CD4-positive, alpha-beta T cell treated with Interleukin-17A for 4 hours (primary cell): ENCODE data around the gene UNC119B.
"Not testable (repeated sequence)": the region's sequence is repeated elsewhere in the genome, so short reads cannot be mapped to it uniquely, and the experiment has no call there.

Experiments used
- DNase-seq: peaks from one replicate; pipeline ENCODE4 v3.0.0-alpha.2; 2020; ENCODE audit warnings: mixed read lengths

Gene UNC119B

DNA sequence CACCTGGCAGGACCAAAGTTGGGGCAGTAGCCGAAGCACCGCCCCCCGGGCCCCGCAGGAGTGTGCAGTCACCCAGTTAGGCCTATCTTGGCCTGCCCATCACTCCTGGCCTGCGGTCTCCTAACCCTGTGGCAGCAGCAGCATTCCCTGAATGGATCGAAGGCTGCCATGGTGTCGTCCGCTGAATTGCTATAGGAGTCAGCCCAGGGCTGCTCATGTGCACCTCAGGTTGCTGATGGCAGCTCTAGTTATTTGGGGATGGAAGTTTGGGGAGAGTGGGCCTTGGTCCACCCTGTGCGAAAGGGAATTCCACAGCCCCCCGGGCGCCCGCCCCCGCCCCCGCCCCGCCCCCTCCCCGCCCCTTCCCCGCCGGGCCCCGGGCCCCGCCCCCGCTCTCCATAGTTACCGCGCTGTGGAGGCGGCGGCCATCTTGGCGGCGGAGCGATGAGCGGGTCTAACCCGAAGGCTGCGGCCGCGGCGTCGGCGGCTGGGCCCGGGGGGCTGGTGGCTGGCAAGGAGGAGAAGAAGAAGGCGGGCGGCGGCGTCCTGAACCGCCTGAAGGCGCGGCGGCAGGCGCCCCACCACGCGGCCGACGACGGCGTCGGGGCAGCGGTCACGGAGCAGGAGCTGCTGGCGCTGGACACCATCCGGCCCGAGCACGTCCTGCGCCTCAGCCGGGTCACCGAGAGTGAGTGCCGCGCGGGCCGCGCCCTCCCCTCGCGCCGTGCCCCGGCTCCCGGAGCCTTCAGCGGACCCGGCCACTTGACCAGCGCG, at the start of gene UNC119B:
Gene UNC119B, plus strand, starts transcription at position 428 of the 774 bp plus-strand sequence. Its CDS starts 17 bp downstream, at position 445.
- peak; percentile 84 for DNase-seq

DNA sequence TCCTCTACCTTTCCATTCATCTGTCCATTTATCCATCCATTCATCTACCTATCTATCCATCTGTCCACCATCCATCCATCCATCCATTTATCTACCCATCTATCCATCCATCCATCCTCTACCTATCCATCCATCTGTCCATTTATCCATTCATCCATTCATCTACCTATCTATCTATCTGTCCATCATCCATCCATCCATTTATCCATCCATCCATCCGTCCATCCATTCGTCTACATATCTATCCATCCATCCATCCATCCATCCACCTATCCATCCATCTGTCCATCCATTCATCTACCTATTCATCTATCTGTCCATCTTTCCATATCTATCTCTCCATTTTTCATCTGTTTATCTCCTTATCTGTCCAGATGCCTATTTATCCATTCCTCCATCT, 48.8 kb upstream of the UNC119B start:
- no peak for DNase-seq

DNA sequence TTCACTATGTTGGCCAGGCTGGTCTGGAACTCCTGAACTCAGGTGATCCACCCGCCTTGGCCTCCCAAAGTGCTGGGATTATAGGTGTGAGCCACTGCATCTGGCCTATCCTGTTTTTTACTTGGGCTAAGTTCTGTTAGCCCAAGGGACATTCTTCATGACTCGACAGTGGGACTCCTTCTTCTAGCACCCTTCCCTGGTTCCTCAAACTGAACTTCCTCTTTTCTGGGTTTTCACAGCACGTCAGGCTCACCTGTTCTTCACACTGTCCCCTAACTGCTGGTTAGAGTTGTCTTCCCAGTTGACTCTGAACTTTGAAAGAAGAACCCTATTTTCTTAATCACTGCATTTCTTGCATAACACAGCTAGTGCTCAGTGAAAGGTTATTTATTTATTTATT, 47.4 kb upstream of the UNC119B start:
- no peak for DNase-seq

DNA sequence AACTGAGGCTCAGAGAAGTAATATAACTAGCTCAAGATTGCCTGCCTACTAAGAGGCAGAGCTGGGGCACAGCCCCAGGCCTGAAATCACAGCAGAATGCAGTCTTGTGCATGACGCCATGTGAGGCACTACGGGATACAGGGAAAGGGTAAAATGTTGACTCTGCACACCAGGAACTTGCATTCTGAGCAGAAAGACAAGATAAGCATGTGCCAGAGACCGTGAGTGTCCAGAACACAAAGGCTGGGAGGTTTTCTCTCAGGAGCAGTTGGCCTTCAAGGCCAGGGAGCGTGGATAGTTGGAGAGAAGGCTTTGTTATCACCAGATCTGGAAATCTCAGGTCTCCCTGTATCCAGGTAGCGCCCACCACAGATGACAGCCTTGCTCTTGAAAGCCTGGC, 46.5 kb upstream of the UNC119B start:
- DNase-seq, result no peak

DNA sequence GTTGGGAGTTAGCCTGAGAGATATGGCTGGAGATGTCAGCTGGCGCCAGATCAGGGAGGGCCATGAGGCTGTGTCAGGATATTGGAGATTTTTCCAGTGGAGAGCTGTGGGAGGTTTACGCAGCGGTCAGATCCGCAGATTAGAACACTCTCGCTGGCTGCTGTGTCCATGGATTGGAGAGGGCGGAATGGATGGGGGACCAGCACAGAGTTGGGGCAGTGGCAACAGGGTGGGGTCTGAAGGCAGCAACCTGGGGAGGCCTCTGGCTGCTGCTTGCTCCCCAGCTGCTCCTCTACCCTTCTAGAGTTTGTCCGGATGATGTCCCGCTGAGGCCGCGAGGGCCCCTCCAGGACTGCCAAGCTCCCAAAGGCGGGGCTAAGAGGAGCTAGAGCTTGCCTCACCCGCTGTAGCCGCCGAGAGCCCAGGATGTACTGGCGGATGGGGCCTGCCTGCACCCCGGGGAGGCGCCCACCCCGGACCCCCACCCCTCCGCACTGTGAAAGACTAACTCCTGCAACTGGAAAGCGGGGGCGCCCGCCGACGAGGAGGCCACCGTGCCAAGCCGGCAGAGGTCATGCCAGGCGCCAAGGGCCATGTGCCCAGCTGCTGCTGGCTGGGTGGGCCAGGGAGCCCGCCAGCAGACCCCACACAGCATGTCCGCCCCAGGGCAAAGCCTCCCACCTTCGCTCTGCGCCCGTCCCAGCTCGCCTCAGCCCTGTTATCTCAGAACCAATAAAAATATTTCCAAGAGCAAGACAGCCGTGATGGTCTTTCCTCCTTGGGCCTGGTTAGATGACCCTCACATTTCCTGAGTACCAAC, 43.5 kb upstream of the UNC119B start:
- no peak for DNase-seq

DNA sequence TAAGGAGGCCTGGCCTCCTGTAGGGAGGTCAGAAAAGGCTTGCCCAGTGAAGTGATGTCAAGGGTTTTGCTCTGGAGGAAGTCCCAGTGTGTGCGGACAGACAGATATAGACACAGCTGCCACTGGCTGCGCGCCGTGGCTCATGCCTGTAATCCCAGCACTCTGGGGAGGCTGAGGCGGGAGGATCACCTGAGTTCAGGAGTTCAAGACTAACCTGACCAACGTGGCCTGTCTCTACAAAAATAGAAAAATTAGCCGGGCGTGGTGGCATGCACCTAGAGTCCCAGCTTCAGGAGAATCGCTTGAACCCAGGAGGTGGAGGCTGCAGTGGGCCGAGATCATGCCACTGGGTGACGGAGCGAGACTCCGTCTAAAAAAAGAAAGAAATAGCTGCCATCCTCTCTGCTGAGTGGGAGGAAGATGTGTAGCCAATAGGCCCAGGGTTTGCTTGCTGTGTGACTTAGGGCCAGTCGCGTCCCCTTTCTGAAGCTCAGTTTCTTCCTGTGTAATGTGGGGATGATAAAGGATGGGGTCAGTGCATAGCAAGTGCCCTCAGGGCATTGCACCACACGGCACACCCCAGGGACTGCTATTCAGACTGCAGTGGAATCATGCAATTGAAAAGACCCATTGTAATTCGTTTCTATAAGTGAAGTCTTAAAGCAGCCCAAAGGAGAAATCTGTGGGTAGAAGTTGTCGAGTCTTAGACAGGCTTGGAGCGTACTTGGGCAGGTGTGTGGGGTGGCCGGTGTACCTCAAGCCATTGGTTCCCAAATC, 42.0 kb upstream of the UNC119B start:
- no peak for DNase-seq

DNA sequence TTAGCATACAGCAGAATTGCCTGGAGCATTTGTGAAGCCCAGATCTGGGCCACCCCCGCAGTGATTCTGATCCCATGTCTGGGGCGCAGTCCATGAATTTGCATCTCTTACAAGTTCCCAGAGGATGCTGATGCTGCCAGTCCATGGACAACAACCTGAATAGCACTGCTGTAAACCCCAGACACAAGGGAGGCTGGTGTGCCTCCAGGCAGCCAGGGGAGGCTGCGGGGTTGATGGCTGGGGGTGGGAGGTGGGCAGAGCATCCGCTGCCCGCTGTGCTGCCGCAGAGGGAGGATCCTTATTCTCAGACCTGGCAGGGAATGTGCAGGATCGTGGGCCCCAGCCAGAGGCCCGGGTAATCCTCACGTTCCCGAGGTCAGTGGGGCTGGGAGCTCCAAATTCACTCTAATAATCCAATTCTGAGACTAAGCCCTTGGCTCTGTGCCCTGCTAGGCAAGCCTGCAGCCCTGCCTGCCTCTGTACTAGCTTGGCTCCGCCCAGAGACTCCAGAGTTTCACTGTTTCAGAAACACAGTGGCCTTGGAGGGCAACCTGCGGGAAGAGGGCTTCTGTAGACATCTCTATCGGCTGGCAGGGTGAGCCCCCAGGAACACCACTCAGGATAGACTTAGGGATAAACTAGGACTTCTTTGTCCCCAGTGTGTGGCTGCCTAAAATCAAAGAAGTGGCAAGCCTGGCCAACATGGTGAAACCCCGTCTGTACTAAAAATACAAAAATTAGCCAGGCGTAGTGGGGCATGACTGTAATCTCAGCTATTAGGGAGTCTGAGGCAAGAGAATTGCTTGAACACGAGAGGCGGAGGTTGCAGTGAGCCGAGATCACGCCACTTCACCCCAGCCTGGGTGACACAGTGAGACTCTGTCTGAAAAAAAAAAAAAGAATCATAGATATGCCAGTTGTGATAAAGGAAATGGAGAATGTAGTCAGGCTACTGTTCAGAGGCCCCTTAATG, 41.1 kb upstream of the UNC119B start:
- no peak for DNase-seq

DNA sequence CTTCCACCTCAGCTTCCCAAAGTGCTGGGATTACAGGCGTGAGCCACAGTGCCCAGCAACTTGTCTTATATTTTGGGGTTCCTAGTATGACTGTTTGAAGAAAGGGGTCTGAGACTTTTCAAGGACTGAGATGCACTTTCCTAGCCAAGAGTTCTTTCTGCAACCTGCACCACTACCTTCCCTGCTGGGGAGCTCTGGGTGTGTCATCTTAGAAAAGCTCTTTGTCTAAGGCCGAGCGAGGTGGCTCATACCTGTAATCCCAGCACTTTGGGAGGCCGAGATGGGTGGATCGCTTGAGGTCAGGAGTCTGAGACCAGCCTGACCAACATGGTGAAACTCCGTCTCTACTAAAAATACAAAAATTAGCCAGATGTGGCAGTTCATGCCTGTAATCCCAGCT, 40.0 kb upstream of the UNC119B start:
- DNase-seq, result not testable (repeated sequence)

DNA sequence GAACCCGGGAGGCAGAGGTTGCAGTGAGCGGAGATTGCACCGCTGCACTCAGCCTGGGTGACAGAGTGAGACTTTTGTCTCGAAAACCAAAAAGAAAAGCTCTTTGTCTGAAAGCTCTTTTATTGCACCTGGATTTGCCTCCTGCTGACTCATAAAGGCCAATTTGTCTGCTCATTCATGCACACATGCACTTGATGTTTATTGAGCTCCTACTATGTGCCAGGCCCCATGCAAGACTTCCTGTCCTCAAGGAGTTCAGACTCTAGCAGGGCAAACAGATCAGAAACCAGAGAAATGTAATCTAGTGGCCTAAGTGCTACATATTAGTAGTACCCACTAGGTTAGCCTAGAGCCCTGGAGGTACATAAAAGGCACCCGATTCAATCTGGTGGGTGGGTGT, 39.6 kb upstream of the UNC119B start:
- DNase-seq, result no peak

DNA sequence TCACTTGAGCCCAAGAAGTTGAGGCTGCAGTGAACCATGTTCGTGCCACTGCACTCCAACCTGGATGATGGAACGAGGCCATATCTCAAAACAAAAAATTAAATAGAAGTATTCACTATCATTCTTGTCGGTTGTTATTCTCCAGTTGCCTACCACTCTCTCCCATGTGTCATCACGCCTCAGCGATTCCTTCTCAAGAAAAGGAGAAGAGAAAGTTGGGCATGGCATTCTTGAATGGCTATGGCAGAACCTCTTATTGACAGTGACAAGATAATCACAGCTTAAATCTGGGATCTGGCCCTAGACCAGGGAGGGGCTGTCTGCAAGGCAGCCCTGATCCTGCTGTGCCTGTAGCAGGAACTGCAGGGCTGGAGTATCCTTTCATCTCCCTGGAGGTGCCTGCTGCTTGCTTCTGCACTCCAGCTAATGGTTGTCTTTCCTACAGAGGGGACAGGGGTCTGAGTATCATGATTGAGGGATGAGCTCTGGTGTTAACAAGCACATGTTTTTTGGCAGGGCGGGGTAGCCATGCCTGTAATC, 36.1 kb upstream of the UNC119B start:
- no peak for DNase-seq

DNA sequence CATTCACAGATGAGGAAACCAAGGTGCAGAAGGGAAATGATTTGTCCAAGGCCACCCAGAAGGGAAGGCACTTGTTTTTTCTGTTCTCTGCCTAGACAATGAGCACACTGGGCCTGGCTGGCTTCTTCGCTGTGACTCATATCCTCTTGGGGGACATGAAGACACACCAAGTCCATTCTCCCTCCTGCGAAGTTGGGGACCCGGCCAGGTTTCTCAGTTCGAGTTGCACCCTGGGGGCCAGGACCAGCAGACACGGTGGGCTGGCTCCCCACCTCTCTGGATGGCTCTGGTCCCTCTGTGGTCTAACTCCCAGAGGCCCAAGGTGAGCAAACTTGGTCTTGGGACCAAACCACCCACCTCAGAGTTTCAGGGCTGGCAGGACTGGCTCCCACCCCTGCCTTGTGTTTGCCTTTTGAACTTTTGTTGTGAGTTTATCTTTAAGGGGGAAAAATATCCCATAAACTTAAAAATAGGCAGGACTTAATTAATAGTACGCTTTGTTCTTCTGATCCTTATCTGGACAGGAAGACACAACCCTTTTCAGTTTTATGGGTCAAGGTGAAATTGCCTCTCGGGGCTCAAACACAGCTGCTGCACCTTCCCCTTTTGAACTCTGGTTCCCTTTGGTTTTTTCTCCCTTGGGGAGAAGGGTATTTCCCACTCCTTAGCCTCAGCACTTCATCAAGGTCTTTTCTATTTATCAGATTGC, 32.3 kb upstream of the UNC119B start:
- peak; percentile 22 for DNase-seq

DNA sequence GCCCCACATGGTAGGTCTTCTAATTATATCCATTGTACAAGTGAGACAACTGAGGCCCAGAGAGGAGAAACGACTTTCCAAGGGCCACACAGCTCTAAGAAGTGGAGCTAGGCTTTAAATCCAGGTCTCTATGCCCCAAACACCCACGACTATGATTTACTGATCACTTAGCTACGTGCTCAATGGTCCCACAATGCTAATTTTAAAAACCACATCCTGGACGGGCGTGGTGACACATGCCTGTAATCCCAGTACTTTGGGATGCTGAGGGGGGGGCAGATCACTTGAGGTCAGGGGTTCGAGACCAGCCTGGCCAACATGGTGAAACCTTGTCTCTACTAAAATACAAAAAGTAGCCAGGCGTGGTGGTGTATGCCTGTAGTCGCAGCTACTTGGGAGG, 31.7 kb upstream of the UNC119B start:
- DNase-seq, result no peak

DNA sequence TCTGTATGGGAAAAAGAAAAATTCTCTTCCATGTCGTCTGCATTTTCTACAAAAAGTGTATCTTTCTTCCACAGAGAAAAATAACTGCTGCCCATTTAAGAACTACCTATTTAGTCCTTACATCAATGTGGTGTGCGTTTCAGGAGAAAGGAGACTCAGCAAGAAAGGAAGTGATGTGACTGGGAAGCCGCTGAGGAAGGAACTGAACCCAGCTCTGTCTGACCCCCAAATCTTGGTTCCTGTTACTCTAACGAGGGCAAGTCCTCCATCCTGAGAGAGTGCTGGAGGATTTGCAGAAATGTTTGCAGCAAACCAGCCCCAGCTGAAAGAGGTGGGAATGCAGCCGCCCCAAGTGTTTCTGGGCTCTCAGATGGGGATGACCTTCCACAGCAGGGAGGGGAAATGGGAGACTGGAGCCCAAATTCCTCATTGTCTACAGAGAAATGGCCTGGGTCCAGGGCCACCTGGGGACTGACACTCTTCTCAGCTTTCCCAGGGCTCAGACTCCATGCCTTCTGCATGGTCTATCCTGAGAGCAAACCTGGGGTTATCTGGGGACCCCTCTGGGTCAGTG, 30.0 kb upstream of the UNC119B start:
- no peak for DNase-seq

DNA sequence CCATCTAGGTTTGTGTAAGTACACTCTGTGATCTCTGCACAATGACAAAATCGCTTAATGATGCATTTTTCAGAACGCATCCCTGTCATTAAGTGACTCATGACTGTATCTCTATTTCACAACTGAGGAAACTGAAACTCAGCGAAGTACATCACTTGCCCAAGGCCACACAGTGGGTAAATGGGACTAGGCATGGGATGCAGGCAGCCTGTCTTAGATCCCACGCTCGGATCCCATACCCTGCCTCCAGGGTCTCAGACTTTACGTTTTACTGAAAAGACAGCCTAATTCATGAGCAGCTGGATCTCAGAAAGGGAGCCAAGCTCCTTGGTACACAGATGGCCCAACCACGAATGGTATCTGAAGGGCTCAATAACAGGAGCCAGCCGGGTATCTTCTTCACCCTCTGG, 25.7 kb upstream of the UNC119B start:
- no peak for DNase-seq

DNA sequence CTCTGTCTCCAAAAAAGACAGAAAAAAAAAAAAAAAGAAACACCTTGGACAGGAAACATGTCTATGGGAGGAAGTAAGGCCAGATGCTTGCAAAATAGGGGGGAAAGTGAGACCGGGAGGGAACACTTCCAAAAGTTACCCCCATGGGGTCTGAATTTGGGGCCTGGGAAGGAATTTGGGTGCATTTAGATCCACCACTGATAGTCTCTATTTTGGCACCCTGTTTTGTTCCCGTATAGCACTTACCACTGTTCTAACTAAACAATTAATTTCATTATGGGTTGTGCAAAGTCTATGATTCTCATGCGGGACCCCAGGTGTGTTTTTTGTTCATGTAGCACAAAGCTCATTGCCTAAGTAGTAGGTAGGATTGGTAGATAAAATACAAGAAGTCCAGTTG, 24.7 kb upstream of the UNC119B start:
- DNase-seq, result no peak

DNA sequence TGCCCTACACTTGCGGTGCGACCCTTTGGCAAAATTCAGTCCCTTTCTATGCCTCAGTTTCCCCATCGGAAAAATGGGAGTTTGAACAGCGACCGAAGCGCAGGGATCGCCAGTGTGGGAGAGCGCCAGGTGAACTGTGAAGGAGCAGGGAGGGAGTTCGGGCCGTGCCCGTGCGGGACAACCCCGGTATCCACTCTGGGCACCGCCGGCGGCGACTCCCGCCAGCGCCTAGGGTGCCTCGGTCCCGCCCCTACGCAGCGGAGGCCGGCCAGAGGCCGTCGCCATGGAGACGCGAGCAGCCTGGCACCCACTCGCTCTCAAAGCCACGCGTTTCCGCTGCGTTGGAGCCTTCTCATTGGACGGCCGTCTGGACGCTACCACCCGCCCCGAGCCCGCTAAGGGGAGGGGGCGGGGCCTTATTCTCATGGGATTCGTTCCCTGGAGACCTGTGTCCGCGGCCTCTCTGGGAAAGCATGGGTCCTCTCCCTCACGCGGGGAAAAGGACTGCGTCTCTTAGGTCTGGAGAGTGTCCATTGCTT, 24.0 kb upstream of the UNC119B start:
- DNase-seq, result peak; percentile 98

DNA sequence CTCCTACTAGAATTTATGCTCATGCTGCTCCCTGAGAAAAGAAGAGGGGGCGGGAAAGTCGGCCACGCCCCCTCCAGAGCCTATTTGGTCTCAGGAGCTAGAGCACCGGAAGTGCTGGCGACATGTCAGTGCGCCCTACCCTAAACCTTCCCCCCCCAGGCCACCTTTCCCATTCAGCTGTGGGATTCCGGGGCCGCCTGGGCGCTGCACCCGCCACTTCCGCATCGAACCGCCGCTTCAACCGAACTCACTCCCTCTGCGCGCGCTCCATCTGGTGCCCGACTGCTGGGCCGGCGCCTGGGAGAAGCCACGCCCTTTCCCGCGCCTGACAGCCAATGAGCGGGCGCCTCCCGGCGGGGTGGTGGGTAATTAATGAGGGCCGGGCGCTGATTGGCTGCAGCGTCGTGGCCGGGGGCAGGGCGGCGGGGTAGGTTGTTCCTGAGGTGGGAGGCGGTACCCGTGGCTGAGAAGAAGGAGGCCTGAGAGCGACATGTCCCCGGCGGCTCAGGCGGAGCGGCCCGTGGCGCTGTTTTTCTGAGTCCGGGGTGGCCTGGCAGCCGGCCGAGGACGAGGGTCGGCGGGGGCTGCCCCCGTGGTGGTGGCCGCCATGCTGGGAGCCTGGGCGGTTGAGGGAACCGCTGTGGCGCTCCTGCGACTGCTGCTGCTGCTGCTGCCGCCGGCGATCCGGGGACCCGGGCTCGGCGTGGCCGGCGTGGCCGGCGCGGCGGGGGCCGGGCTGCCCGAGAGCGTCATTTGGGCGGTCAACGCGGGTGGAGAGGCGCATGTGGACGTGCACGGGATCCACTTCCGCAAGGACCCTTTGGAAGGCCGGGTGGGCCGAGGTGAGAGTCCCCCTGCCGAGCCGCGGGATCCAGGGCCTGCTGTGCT, 23.3 kb upstream of the UNC119B start, which contains the start of gene MLEC:
Gene MLEC, plus strand, starts transcription at position 460 of the 888 bp plus-strand sequence. Its CDS starts 148 bp downstream, at position 608.
- DNase-seq, result peak; percentile 99

DNA sequence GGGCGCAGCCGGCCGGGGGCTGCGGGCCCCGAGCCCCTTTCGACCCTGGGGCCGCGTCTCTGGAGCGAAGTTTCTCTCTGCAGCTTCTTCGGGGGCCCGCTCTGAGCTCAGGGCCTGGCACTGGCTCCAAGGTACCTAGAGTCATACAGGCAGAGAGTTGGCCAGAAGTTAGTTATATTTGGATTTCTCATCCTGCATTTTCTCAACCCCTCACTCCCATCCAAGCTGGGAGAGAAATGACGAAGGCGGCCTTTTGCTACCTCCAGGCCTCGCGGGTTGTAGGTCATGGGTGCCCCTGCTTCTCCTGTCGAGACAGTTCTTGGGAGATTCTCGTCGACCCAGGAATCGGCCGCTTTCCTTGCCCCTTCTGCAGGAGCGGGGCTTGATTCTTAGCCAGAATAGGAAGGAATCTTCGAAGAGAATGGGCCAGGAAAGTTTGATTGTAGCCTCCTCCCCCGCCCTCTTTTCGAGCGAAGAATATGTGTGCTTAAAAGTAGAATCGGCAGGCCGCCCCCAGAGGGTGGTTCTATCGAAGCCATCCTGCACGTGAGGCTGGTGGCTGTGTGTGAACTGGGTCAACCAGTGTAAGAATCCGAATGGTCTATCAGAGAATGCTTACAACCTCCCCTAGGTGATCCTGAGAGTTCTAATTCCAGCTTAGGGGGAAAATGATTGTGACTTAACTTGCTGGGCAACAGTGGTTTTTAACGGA, 22.5 kb upstream of the UNC119B start:
- DNase-seq, result peak; percentile 47
